Mesenchymal stem cell (in vitro differentiated cells and primary cell): ENCODE results near the gene ITPRID1.

Experiments
- DNase-seq: peaks from one replicate; pipeline ENCODE4 v3.0.0-alpha.2; 2013
- H2AFZ ChIP-seq: one replicate; pipeline ENCODE4 v1.6.1; 2013; ENCODE audit warnings: low read depth, mild to moderate bottlenecking, control low read depth, inconsistent platforms, low read length, moderate library complexity
- H2AK5ac ChIP-seq: 2 replicates; pipeline ENCODE4 v1.6.1; 2013; ENCODE audit warnings: low read length, moderate library complexity, mild to moderate bottlenecking, inconsistent platforms; ENCODE audit not compliant: severe bottlenecking
- H2BK120ac ChIP-seq: one replicate; pipeline ENCODE4 v1.6.1; 2013; ENCODE audit warnings: low read depth, mild to moderate bottlenecking, inconsistent platforms, low read length, moderate library complexity
- H2BK12ac ChIP-seq, 2 experiments: one replicate each; pipeline ENCODE4 v1.6.1; 2013; ENCODE audit warnings: inconsistent platforms in 2 of 2, low read length in 2 of 2, mild to moderate bottlenecking in 2 of 2, moderate library complexity in 2 of 2, control low read depth in 1 of 2
- H2BK15ac ChIP-seq: one replicate; pipeline ENCODE4 v1.6.1; 2013; ENCODE audit warnings: mild to moderate bottlenecking, low read depth, inconsistent platforms; ENCODE audit not compliant: poor library complexity, severe bottlenecking
- H2BK5ac ChIP-seq: 2 replicates; pipeline ENCODE4 v1.6.1; 2013; ENCODE audit warnings: low read depth, mild to moderate bottlenecking, low read length, control low read depth, inconsistent platforms; ENCODE audit not compliant: poor library complexity, severe bottlenecking
- H3K14ac ChIP-seq, 2 experiments: one replicate each; pipeline ENCODE4 v1.6.1; 2013; ENCODE audit warnings: inconsistent platforms in 2 of 2, low read length in 2 of 2, control low read depth in 1 of 2, mild to moderate bottlenecking in 1 of 2, moderate library complexity in 1 of 2
- H3K18ac ChIP-seq, 2 experiments: one replicate each; pipeline ENCODE4 v1.6.1; 2013; ENCODE audit warnings: inconsistent platforms in 2 of 2, low read length in 2 of 2, control low read depth in 1 of 2, low read depth in 1 of 2, mild to moderate bottlenecking in 1 of 2
- H3K23ac ChIP-seq, 2 experiments: one replicate each; pipeline ENCODE4 v1.6.1; 2013; ENCODE audit warnings: inconsistent platforms in 2 of 2, low read length in 2 of 2, mild to moderate bottlenecking in 2 of 2, moderate library complexity in 2 of 2, control low read depth in 1 of 2
- H3K27ac ChIP-seq: 2 replicates; pipeline ENCODE4 v1.5.1; 2013; ENCODE audit warnings: mild to moderate bottlenecking, moderate library complexity, low read length, control low read depth, inconsistent platforms; ENCODE audit not compliant: poor library complexity, severe bottlenecking
- H3K27me3 ChIP-seq, 2 experiments: 2 replicates each; pipeline versions ENCODE4 v1.6.1 to v1.7.0; 2013; ENCODE audit warnings: low read length in 2 of 2, mild to moderate bottlenecking in 2 of 2, moderate library complexity in 2 of 2, control low read depth in 1 of 2, inconsistent platforms in 1 of 2; ENCODE audit not compliant: control insufficient read depth in 1 of 2, insufficient read depth in 1 of 2
- H3K36me3 ChIP-seq, 2 experiments: 2 replicates each; pipeline versions ENCODE4 v1.6.1 to v1.7.0; 2013; ENCODE audit warnings: low read length in 2 of 2, control low read depth in 1 of 2, inconsistent platforms in 1 of 2, low read depth in 1 of 2, mild to moderate bottlenecking in 1 of 2; ENCODE audit not compliant: insufficient read depth in 2 of 2, control insufficient read depth in 1 of 2
- H3K4ac ChIP-seq, 2 experiments: one replicate each; pipeline ENCODE4 v1.6.1; 2013; ENCODE audit warnings: inconsistent platforms in 2 of 2, low read length in 2 of 2, mild to moderate bottlenecking in 2 of 2, moderate library complexity in 2 of 2, control low read depth in 1 of 2, low read depth in 1 of 2
- H3K4me1 ChIP-seq: 2 replicates; pipeline ENCODE4 v1.6.1; 2013; ENCODE audit warnings: low read depth, low read length, control low read depth; ENCODE audit not compliant: control insufficient read depth, insufficient read depth
- H3K4me2 ChIP-seq: 2 replicates; pipeline ENCODE4 v1.6.1; 2013; ENCODE audit warnings: low read length, mild to moderate bottlenecking, inconsistent platforms; ENCODE audit not compliant: poor library complexity, severe bottlenecking
- H3K4me3 ChIP-seq, 2 experiments: 2 replicates each; pipeline versions ENCODE4 v1.5.1 to v1.7.0; 2013; ENCODE audit warnings: low read length in 2 of 2, mild to moderate bottlenecking in 2 of 2, control low read depth in 1 of 2, low read depth in 1 of 2; ENCODE audit not compliant: insufficient read depth in 1 of 2
- H3K79me1 ChIP-seq: replicated peaks from 2 replicates; pipeline ENCODE4 v1.6.1; 2013; ENCODE audit warnings: mild to moderate bottlenecking, control low read depth, low read length, inconsistent platforms; ENCODE audit not compliant: poor library complexity, severe bottlenecking
- H3K9ac ChIP-seq: 2 replicates; pipeline ENCODE4 v1.7.0; 2013; ENCODE audit warnings: mild to moderate bottlenecking, low read length, moderate library complexity
- H3K9me3 ChIP-seq: 2 replicates; pipeline ENCODE4 v1.7.0; 2013; ENCODE audit warnings: mild to moderate bottlenecking, low read length; ENCODE audit not compliant: control insufficient read depth
- H4K8ac ChIP-seq: one replicate; pipeline ENCODE4 v1.6.1; 2013; ENCODE audit warnings: inconsistent platforms, mild to moderate bottlenecking, low read length, moderate library complexity
- H4K91ac ChIP-seq: one replicate; pipeline ENCODE4 v1.6.1; 2013; ENCODE audit warnings: mild to moderate bottlenecking, low read length, inconsistent platforms
- WGBS: methylation state at CpG from one replicate; pipeline ENCODE4 v1.1.7; 2013; ENCODE audit warnings: mixed read lengths; 5-methylcytosine and 5-hydroxymethylcytosine counted together

The ITPRID1 gene

GRCh38 chr7:31518766-31519165 lies 4.9 kb downstream of the ITPRID1 start:
- H2AK5ac ChIP-seq, result no peak overlapping the region
- H2BK120ac ChIP-seq, result no peak overlapping the region
- H3K4me3 ChIP-seq, result no peak overlapping the region
- H3K9ac ChIP-seq, result no peak overlapping the region
- no peak overlapping the region for H3K4me2 ChIP-seq
- H3K23ac ChIP-seq, result no peak overlapping the region
- no peak overlapping the region for H2BK12ac ChIP-seq
- H3K18ac ChIP-seq, result no peak overlapping the region
- no peak overlapping the region for H2BK5ac ChIP-seq
- WGBS, result 87% methylated on average over 4 of the region's 4 CpGs
- H3K36me3 ChIP-seq, result no peaks in the 10 kb centered on the region
- no peaks in the 10 kb centered on the region for H3K9me3 ChIP-seq
- H3K4ac ChIP-seq, result no peak overlapping the region
- no peaks in the 10 kb centered on the region for H3K79me1 ChIP-seq
- no peak overlapping the region for H2AFZ ChIP-seq
- DNase-seq, result no peak
- no peak overlapping the region for H4K91ac ChIP-seq
- no peak overlapping the region for H4K8ac ChIP-seq
- H3K27ac ChIP-seq, result no peak overlapping the region
- no peak overlapping the region for H2BK15ac ChIP-seq
- H3K14ac ChIP-seq, result no peak overlapping the region
- H3K27me3 ChIP-seq, result no peaks in the 10 kb centered on the region
- H3K4me1 ChIP-seq, result no peaks in the 10 kb centered on the region

GRCh38 chr7:31521336-31522010 lies 7.6 kb downstream of the ITPRID1 start:
- Histone ChIP-seq H3K4ac (no peak overlapping the region), H3K23ac (no peak overlapping the region), H4K8ac (no peak overlapping the region), H3K79me1 (no peaks in the 10 kb centered on the region), H2BK15ac (no peak overlapping the region), H3K18ac (no peak overlapping the region), H4K91ac (no peak overlapping the region), H3K4me3 (no peak overlapping the region), H2BK5ac (no peak overlapping the region), H2AK5ac (no peak overlapping the region), H3K36me3 (no peaks in the 10 kb centered on the region), H3K4me1 (no peaks in the 10 kb centered on the region), H2AFZ (no peak overlapping the region), H2BK120ac (no peak overlapping the region), H3K27me3 (no peaks in the 10 kb centered on the region), H3K27ac (no peak overlapping the region), H3K4me2 (no peak overlapping the region), H3K9ac (no peak overlapping the region), H2BK12ac (no peak overlapping the region), H3K14ac (no peak overlapping the region), H3K9me3 (no peaks in the 10 kb centered on the region)
- 84% methylated on average over 4 of the region's 5 CpGs for WGBS
- no peak for DNase-seq

GRCh38 chr7:31526864-31527263 lies 13.0 kb downstream of the ITPRID1 start:
- no peak overlapping the region for H4K8ac ChIP-seq
- H4K91ac ChIP-seq, result no peak overlapping the region
- no peak overlapping the region for H2BK12ac ChIP-seq
- H2AFZ ChIP-seq, result no peak overlapping the region
- DNase-seq, result no peak
- no peak overlapping the region for H3K18ac ChIP-seq
- no peaks in the 10 kb centered on the region for H3K27me3 ChIP-seq
- H2BK15ac ChIP-seq, result no peak overlapping the region
- no peak overlapping the region for H3K14ac ChIP-seq
- H2BK5ac ChIP-seq, result no peak overlapping the region
- no peaks in the 10 kb centered on the region for H3K36me3 ChIP-seq
- no peak overlapping the region for H2AK5ac ChIP-seq
- H3K4me3 ChIP-seq, result no peak overlapping the region
- H2BK120ac ChIP-seq, result no peak overlapping the region
- no peaks in the 10 kb centered on the region for H3K4me1 ChIP-seq
- H3K4me2 ChIP-seq, result no peak overlapping the region
- H3K79me1 ChIP-seq, result no peaks in the 10 kb centered on the region
- no peak overlapping the region for H3K23ac ChIP-seq
- H3K27ac ChIP-seq, result no peak overlapping the region
- H3K9me3 ChIP-seq, result no peaks in the 10 kb centered on the region
- H3K4ac ChIP-seq, result no peak overlapping the region
- no peak overlapping the region for H3K9ac ChIP-seq

GRCh38 chr7:31529103-31529502 lies 15.2 kb downstream of the ITPRID1 start:
- Histone ChIP-seq H3K4me2 (no peak overlapping the region), H3K4me3 (no peak overlapping the region), H3K9me3 (no peaks in the 10 kb centered on the region), H3K79me1 (no peaks in the 10 kb centered on the region), H3K18ac (no peak overlapping the region), H3K23ac (no peak overlapping the region), H2BK15ac (no peak overlapping the region), H3K14ac (no peak overlapping the region), H3K27ac (no peak overlapping the region), H2AFZ (no peak overlapping the region), H3K27me3 (no peaks in the 10 kb centered on the region), H3K4ac (no peak overlapping the region), H2BK12ac (no peak overlapping the region), H3K36me3 (no peaks in the 10 kb centered on the region), H2AK5ac (no peak overlapping the region), H3K4me1 (no peaks in the 10 kb centered on the region), H2BK120ac (no peak overlapping the region), H4K8ac (no peak overlapping the region), H3K9ac (no peak overlapping the region), H4K91ac (no peak overlapping the region), H2BK5ac (no peak overlapping the region)
- no CpG with 5 or more reads among the region's 1 CpG for WGBS
- DNase-seq, result no peak
